GM12874 (cell line): ENCODE results near the gene HPSE.
A peak's percentile ranks its signal among the peaks of the same experiment; 100 is the strongest.

Experiments used
- TF ChIP-seq, protein P1 (sequence below): IDR thresholded peaks from 2 replicates; pipeline ENCODE4 v1.5.1; 2011; ENCODE audit warnings: low read depth, mild to moderate bottlenecking, control low read depth, low read length, moderate library complexity; ENCODE audit not compliant: insufficient read depth

HPSE gene

DNA sequence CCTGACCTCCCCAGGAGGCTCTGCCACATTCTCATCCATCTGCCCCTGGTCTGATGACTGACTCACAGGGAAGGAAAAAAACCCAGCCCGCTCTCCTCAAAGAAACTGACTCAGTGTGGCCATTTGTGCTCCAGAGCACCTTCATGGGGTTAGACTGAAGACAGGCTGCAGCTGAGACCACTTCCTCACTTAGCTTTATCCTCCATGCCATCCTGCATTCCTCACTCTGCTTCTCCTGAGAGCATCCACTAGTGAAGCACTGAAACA, 35.9 kb upstream of the HPSE start:
- TF ChIP-seq, protein P1, sequence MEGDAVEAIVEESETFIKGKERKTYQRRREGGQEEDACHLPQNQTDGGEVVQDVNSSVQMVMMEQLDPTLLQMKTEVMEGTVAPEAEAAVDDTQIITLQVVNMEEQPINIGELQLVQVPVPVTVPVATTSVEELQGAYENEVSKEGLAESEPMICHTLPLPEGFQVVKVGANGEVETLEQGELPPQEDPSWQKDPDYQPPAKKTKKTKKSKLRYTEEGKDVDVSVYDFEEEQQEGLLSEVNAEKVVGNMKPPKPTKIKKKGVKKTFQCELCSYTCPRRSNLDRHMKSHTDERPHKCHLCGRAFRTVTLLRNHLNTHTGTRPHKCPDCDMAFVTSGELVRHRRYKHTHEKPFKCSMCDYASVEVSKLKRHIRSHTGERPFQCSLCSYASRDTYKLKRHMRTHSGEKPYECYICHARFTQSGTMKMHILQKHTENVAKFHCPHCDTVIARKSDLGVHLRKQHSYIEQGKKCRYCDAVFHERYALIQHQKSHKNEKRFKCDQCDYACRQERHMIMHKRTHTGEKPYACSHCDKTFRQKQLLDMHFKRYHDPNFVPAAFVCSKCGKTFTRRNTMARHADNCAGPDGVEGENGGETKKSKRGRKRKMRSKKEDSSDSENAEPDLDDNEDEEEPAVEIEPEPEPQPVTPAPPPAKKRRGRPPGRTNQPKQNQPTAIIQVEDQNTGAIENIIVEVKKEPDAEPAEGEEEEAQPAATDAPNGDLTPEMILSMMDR: no peak

DNA sequence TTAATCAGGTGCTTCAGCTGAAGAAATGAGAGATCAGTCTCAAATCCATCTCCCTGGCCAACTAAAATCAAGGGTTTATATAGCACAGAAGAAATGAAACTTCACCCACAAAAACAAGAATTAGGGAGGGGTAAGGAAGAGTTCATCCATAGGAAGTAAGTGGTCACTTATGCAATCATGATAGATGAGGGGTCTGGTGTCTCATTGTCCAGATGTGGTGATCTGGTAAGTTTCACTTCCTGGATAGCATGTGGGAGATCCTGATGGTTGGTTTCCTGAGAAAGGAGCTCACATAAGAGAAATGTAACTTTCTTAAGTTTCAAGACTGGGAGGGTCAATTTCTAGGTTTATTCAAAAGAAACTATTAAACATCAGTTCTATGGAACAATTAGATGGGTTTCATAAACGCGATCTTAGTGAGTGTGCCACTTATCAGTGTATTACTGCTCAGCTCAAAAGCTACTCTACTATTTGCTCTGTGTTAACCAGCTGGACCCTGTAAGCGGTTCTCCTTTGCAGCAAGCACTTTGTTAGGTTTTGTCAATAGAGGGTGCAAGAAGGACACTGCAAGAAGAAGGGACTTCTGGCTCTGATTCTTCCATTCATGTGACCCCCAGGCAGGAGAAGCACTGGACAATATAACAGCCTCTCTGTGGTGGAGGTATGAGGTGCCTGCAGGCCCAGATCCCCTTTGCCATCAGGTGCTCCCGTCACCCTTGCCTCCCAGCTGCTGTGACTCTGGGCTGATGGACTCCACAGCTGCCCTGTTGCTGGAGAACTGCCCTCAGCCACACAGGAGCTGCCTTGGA, 35.4 kb upstream of the HPSE start:
- TF ChIP-seq, protein P1: no peak

DNA sequence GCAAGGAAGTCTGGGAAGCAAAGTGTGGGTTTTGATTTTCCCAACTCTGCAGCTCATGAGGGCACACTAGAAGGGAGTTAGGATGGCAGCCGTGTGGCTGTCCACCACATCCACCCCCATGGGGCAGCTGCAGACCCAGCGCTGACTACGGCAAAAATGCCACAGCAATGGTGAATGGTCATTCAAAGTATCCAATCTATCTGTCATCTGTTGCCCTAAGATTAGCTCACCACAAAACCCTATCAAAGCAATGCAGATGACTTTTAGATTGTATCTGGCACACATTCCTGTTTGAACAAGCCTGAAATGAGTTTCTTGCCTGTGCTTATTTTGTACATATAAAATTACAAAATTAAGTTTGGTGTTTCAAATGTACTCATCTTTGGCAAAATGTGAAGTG, 29.7 kb upstream of the HPSE start:
- TF ChIP-seq, protein P1: no peak

DNA sequence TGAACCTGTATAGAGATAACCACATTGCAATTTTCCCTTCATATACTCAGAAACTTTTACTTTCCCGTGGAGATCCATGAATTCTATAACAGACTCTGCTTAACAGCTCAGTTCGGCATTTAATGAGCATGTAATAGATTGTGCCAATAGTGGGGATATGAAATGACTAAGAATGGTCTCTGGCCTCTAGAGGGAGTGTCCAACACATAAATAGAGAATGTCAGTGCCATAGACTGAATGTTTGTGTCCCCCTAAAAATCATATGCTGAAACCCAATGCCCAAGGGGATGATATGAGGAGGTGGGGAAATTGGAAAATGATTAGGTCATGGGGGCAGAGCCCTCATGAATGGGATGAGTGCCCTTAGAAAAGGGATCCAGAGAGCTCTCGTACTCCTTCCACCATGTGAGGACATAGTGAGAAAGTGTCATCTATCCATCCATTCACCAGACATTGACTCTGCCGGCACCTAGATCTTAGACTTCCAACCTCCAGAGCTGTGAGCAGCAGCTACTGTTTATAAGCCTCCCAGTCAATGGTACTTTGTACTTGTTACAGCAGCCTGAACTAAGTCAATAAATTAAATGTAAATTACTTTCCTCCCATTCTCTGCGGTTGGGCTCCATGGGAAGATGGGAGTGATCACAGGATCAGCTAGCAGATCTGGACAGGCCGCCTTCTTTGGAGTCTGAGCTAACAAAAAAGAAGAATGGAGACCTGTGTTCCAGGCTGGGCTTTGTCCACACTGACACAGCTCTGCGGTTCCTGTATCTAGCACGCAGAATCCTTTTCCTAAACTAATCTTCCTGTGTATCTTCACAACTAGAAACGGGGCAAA, 28.1 kb upstream of the HPSE start:
- TF ChIP-seq, protein P1: peak; percentile 24; the same call in 1 of the 2 replicates

DNA sequence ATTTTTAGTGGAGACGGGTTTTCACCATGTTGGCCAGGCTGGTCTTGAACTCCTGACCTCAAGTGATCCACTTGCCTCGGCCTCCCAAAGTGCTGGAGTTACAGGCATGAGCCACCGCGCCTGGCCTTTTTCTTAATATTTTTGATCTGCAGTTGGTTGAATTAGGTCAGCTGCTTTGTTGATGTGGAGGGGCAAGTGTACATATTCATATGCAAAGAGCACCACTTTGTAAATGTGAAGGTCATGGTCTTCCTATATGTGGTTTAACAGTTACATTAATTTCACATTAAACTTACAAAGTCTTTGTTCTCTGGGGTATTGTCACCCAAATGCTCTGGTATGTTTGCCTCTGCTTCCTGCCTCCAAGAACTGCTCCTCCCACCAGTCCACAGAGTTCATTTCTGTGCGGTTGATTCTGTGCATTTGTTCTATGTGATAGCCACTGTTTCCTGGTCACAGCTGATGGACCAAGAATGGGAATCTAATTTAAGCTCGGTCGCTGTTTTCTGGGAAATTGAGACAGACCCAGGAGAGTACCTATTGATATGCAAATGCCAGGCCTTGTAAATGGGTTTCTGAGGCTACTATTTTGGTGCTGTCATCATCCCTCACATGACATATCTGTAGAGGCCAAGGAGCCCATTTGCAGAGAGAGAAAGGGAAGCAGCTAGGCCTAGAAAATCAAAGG, 26.9 kb upstream of the HPSE start:
- TF ChIP-seq, protein P1: no peak

DNA sequence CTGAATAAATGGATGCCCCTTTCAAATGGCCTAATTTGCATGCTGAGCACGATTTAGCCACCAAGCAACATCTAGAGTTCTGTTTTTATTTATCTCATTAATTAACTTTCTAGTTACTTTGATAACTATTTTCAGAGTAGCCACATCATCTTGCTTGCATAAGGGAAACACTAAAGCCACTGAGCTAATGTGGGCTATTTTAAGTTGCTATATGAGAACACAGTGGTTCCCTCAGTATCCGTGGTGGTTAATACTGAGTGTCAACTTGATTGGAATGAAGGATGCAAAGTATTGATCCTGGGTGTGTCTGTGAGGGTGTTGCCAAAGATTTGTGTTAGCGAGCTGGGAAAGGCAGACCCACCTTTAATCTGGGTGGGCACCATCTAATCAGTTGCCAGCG, 25.4 kb upstream of the HPSE start:
- TF ChIP-seq, protein P1: no peak

DNA sequence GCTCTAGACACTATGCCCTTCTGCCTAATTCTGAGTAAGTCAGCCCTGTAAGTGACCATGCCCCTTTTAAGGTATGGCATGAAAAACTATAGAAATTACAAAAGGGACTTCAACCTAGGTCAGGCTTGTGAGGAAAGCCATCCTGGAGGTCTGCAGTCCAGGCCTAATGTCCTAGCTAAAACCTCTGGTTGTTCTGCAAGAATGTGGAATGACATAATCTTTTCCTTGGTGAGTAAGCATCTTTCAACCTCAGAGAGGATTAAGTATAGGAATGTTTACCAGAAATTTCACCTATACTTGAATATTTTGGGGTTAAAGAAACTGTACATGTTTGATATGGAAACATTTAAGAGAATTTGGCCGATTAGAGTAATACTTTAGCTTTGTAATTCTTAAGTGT, 23.8 kb upstream of the HPSE start:
- TF ChIP-seq, protein P1: no peak
